Choroid plexus epithelial cell (primary cell): ENCODE results near the gene ASXL1.

Experiments
- DNase-seq: peaks from one replicate; pipeline ENCODE4 v3.0.0-alpha.2; 2010; ENCODE audit warnings: low read depth
- H3K4me3 ChIP-seq: 2 replicates; pipeline ENCODE4 v1.5.1; 2011; ENCODE audit warnings: low read depth, mild to moderate bottlenecking, control low read depth, low read length, moderate library complexity
- CTCF ChIP-seq: conservative IDR thresholded peaks from 2 replicates; pipeline ENCODE4 v1.5.1; 2011; ENCODE audit warnings: low read depth, mild to moderate bottlenecking, control low read depth, inconsistent platforms, low read length, moderate library complexity

The ASXL1 gene

DNA sequence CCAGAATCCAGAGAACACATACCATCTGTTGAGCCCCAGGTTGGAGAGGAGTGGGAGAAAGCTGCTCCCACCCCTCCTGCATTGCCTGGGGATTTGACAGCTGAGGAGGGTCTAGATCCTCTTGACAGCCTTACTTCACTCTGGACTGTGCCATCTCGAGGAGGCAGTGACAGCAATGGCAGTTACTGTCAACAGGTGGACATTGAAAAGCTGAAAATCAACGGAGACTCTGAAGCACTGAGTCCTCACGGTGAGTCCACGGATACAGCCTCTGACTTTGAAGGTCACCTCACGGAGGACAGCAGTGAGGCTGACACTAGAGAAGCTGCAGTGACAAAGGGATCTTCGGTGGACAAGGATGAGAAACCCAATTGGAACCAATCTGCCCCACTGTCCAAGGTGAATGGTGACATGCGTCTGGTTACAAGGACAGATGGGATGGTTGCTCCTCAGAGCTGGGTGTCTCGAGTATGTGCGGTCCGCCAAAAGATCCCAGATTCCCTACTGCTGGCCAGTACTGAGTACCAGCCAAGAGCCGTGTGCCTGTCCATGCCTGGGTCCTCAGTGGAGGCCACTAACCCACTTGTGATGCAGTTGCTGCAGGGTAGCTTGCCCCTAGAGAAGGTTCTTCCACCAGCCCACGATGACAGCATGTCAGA, 77.4 kb downstream of the ASXL1 start:
- H3K4me3 ChIP-seq = no peak overlapping the region
- TF ChIP-seq CTCF = no peak
- no peak for DNase-seq

DNA sequence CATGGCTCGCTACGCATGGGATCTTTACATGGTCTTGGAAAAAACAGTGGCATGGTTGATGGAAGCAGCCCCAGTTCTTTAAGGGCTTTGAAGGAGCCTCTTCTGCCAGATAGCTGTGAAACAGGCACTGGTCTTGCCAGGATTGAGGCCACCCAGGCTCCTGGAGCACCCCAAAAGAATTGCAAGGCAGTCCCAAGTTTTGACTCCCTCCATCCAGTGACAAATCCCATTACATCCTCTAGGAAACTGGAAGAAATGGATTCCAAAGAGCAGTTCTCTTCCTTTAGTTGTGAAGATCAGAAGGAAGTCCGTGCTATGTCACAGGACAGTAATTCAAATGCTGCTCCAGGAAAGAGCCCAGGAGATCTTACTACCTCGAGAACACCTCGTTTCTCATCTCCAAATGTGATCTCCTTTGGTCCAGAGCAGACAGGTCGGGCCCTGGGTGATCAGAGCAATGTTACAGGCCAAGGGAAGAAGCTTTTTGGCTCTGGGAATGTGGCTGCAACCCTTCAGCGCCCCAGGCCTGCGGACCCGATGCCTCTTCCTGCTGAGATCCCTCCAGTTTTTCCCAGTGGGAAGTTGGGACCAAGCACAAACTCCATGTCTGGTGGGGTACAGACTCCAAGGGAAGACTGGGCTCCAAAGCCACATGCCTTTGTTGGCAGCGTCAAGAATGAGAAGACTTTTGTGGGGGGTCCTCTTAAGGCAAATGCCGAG, 78.2 kb downstream of the ASXL1 start:
- no peak for DNase-seq
- TF ChIP-seq CTCF = no peak
- H3K4me3 ChIP-seq = no peak overlapping the region

DNA sequence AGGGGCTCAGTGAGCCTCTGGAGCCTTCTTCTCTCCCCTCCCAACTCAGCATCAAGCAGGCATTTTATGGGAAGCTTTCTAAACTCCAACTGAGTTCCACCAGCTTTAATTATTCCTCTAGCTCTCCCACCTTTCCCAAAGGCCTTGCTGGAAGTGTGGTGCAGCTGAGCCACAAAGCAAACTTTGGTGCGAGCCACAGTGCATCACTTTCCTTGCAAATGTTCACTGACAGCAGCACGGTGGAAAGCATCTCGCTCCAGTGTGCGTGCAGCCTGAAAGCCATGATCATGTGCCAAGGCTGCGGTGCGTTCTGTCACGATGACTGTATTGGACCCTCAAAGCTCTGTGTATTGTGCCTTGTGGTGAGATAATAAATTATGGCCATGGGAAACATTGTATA, 78.8 kb downstream of the ASXL1 start:
- no peak overlapping the region for H3K4me3 ChIP-seq
- no peak for DNase-seq
- no peak for TF ChIP-seq CTCF

DNA sequence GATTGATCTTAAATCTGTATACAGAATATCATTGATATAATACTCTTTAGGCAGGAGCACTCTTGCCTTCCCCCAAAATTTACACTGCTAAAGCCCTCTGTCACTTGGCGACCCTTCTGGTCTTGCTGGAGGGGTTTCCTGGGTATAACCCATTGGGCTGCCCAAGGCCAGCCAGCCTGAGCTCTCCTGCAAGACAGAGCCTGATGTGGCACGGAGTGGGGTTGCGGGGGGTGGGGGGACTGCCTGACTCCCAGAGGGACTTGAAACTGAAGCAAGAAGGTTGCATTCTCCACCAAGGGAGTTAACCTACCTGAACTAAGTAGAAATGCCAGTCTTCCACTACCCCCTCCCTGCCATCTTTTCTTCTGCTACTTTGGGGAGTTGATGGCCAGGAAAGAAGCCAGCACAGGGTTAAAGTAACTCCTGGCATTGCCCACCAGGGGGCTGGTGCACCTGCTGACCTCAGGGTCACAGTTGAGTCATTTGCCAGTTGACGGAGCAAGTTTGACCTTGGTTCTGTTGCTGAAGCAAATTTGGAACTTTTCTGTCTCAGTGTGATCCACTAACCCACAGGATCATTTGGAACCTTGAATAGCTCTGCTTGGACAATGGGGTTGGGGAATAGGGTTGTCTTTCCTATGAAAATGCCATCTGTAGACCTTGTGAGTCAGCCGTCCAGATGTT, 79.4 kb downstream of the ASXL1 start:
- no peak overlapping the region for H3K4me3 ChIP-seq
- TF ChIP-seq CTCF = peak; percentile 47
- no peak for DNase-seq

- DNase-seq = no peak
- TF ChIP-seq CTCF = no peak
- H3K4me3 ChIP-seq = no peak overlapping the region
Observed at GRCh38 chr20:32438331-32438858, 80.3 kb downstream of the ASXL1 start.

- no peak overlapping the region for H3K4me3 ChIP-seq
- DNase-seq = peak; percentile 47
- peak; percentile 30 for TF ChIP-seq CTCF
Observed at GRCh38 chr20:32439132-32439829, 81.2 kb downstream of the ASXL1 start.
